ENCODE results near the gene PCYT2. TPM values are rescaled to one million over a fixed set of nuclear protein-coding genes. Genes with fewer than 3 reads are reported as not detected.

The PCYT2 gene
- total and polyA plus RNA-seq, 9 of the 15 experiments (the other 6 are each of a cell fraction or from before 2014, with no cell fraction given) = 0.92 to 134 (median 82.5) TPM

DNA sequence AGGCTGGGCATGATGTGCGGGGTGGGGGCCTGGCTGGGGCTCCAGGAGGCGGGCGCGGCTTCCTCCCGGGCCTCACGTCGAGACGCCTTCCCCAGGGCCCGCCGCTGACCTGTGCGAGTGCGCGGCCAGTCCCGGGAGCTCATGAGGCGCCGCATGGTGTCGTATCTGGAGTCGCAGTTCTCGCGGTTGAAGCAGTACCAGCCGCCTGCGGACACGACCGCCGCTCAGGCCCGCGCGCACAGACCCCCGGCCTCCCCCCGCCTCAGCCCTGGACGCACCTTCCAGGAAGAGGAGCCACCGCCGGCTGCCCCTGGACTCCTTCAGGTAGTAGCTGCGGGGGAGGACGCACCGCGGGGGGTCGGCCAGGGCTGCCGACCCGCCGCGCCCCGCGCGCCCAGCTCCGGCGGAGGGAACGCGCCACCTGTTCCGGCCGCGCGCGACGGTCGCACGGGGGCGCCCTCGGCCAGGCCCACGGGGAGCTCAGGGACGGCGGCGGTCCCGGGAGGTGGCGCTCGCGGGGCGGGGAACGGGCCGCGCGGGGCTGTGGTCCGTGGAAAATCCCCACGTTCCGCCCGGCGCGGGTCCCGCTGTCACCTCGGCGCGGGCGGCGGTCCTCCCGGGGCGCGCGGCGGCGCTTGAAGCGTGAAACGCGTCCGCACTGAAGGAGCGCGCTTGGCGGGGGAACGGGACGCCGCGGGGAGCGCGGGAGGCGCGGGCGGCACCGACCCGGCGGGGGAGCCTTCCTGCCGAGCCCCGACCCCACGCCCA lies 48.3 kb upstream of the PCYT2 start (continued):
- TF ChIP-seq MGA (IDR thresholded peaks at IDR 0.05) = peak; percentile 88
- TF ChIP-seq SMARCE1 (IDR thresholded peaks at IDR 0.05) = no peak
- TF ChIP-seq FOXP1 (CRISPR knock-in tag; IDR thresholded peaks at IDR 0.05) = no peak; the same call in 1 of the 2 replicates
- no peak for TF ChIP-seq FOXA1 (IDR thresholded peaks at IDR 0.05; ENCODE audit: borderline replicate concordance)
- peak; percentile 64 for TF ChIP-seq ZNF121 (CRISPR knock-in tag; conservative IDR thresholded peaks at IDR 0.05)
- no peak for TF ChIP-seq FOXA3 (CRISPR knock-in tag; conservative IDR thresholded peaks at IDR 0.05 in 1 of 2, IDR thresholded peaks at IDR 0.05 in 1 of 2)
- TF ChIP-seq JUN (IDR thresholded peaks at IDR 0.05; ENCODE audit: borderline replicate concordance, low read depth, low read length) = peak; percentile 50; the same call in 1 of the 2 replicates
- 0 out of 2 replicates have a peak, but pooled peaks have one; percentile 17 for TF ChIP-seq JUN (CRISPR knock-in tag; IDR thresholded peaks at IDR 0.05; ENCODE audit: borderline replicate concordance)
- TF ChIP-seq KAT2B (IDR thresholded peaks at IDR 0.05; ENCODE audit: low read depth, low read length) = no peak
- TF ChIP-seq ETS2 (tag; IDR thresholded peaks at IDR 0.05; ENCODE audit: borderline replicate concordance, poor library complexity, severe bottlenecking) = no peak
- TF ChIP-seq DIDO1 (tag; IDR thresholded peaks at IDR 0.05; ENCODE audit: low read depth) = no peak
- TF ChIP-seq, protein P1, sequence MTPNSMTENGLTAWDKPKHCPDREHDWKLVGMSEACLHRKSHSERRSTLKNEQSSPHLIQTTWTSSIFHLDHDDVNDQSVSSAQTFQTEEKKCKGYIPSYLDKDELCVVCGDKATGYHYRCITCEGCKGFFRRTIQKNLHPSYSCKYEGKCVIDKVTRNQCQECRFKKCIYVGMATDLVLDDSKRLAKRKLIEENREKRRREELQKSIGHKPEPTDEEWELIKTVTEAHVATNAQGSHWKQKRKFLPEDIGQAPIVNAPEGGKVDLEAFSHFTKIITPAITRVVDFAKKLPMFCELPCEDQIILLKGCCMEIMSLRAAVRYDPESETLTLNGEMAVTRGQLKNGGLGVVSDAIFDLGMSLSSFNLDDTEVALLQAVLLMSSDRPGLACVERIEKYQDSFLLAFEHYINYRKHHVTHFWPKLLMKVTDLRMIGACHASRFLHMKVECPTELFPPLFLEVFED (CRISPR knock-in tag; conservative IDR thresholded peaks at IDR 0.05) = no peak
